Amniotic epithelial cell (primary cell): ENCODE data around the gene LRRC23.

Source experiments
- DNase-seq: peaks from one replicate; pipeline ENCODE4 v3.0.0-alpha.2; 2010; ENCODE audit warnings: low read depth

The LRRC23 gene

DNA sequence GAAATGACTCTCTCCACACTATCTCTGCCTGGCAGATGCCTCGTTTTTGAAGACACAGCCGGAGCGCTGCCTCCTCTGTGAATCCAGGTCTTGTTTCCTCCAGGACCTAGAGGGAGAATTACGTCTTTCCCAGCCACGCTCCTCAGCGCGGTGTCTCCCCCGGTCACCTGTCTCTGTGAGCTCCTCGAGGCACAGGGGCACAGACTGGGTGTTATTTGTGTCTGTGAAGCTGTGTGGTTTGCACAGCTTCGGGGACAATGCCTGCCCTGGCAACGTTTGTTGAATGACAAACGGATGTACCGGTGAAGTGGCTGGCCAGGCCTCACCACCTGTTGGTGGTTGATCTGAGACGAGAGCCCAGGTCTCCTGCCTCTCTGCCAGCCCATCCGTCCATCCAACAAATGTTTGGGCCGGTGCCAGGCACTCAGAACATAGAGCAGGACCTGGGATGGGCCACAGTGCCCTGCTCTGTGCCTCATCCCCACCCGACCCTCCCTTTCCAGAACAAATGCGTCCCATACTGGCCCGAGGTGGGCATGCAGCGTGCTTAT lies 52.6 kb downstream of the LRRC23 start:
- DNase-seq = no peak

- DNase-seq = no peak
Observed at GRCh38 chr12:6957741-6958608, 53.4 kb downstream of the LRRC23 start.

- no peak for DNase-seq
Observed at GRCh38 chr12:6958609-6959057, 54.0 kb downstream of the LRRC23 start.

DNA sequence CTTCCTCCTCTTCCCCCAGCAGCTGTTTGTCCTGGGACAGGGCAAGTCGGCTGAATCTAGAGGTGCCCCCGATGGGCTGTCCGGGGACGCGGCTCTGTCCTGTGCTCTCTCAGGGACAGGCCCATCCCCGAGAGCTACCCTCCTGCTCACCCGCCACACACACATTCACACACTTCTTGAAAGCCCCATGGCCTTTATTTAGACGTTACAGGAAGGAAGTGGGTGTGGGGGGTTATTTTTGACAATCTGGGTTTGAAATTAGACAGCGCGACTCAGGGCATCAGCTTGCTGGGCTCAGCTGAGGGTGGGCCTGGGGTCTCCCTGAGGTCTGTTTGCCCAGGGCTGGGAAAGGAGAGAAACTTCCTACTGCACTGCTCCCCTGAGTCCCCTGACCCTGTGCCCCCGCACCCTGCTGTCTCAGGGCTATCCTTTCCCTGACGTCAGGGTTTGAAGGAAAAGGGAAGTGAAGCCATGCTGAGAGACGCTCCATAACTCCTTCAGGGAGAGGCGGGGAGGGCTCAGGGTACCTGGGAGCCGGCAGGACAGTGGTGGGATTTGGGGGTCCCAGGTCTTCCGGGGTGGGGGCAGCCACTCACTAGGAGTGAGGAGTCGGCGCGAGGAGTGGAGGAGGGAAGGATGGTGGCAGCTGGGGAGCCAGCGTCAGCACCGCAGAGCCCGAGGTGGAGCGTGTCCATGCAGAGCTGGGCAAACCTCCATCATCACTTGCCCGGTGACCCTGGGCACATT lies 54.6 kb downstream of the LRRC23 start:
- DNase-seq = no peak

GRCh38 chr12:6959805-6960592 lies 55.4 kb downstream of the LRRC23 start:
- no peak for DNase-seq

DNA sequence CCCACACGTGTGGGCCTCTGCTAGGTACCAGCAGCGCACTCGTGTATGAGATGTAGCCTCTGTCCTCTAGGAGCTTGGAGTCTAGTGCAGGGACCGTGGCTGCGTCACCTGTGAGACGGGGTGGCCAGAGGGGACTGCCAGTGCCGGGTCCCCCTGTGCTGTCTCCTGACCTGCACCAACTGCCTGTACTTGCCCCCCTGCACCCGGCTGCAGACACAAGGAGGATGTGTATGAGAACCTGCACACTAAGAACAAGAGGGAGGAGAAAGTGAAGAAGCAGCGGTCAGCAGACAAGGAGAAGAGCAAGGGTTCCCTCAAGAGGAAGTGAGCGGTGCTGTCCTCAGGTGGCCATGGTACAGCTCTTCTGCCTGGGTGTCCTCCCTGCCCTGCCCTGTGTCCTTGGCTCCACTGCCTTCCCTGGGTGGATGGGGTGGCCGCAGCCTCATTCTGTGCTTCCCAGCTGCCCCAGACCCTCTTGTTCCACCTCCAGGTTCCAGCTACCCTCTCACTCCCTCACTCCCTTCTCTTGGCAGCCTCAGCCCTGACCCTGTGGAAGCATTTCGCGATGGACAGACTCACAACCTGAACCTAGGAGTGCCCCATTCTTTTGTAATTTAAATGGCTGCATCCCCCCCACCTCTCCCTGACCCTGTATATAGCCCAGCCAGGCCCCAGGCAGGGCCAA lies 56.1 kb downstream of the LRRC23 start:
- peak; percentile 47 for DNase-seq

- peak; percentile 84 for DNase-seq
Observed at GRCh38 chr12:6961278-6961694, 56.7 kb downstream of the LRRC23 start.

DNA sequence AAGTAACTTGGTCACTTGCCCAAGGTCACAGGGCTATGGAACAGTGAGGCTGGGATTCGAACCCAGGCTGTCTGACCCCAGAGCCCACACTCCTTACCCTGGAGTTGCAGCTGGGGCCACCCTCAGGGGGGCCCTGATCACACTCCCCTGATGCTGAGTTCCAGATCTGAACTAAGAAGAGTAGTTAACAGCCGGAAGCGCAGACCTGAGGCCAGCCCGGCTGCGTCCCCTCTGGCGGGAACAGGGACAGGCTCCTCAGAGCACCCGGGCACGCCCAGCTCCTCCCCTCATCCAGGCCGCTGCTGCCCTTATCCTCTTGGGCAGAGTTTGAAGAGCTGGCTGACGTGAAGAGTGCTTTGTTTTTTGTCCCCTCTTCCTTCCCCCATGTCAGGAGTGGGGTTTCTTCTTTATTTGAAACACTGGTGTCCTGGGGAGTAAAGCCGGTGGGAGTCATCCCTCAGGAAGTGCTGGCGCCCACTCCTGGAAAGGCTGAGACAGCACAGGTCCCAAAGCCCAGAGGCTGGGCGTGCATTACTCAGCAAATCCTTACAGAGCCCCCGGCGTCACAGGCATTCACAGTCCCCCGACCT lies 57.2 kb downstream of the LRRC23 start:
- peak; percentile 72 for DNase-seq

DNA sequence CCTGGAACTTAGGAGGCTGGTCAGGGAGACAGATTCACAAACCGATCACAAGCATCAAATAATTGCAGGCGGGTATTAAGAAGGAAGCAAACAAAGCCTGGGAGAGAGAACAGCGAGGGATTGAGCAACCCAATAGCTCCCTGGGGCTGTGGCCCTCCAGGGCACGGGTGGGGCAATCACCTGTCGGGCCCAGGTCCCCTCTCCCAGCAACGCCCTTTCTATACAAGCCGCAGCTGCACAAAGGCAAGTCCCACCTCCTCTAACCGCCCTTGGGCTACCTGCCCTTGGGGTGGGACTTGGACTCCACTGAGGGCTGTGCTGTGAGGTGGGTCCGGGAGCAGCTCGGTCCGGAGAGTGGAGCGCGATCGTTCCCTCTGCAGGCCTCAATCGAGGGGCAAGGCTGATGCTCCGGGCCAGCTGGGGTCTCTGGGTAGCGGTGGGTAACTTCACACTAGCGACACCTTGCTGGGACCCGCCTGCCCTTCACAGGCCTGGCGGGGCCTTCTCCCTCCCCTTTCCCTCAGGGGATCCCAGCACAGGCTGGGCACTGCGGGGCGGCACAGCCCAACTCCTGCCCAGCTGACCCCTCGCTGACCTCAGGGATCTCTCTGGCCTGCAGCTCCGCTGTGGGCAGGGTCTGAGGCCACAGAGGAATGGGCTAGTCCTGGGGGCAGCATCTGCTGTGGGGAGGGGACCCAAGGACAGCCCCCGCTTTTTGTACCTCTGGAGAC lies 57.8 kb downstream of the LRRC23 start:
- no peak for DNase-seq

DNA sequence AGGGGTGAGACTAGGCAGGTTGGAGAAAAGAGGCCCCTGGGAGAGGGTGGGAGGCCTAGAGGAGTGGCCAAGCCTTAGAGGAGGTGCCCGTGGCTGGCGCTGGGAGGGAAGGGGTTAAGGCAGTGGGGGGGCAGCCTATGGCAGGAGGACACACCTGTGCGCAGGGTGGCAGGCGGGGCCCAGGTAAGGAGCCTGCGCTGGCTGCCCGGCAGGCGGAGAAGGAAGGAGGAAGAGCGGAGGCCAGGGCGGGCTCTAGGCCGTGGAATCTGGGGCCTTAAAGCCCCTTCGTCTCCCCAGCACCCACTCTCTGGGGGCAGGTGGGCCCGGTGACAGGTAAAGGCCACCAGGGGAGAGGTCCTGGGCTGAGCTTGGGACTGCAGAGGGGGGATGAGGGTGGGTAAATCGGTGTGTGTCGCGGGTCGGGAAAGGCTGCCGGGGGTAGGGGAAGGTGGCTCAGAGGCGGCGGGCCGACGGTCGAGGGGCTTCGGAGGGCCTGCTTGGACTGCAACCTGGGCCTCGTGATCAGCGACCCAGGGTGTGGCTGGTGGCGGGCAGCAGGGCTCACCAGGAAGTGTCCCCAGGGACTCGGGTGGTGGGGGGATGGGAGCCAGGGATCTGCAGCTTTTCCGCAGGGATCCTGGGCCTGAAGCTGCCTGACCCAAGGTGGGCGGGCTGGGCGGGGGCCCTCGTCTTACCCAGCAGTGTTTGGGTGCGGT lies 58.6 kb downstream of the LRRC23 start:
- DNase-seq = no peak
